Tibial nerve (tissue), 4 donors: ENCODE data around the gene FBXW7. TPM values are rescaled to one million over a fixed set of nuclear protein-coding genes. Genes with fewer than 3 reads are reported as not detected.
A peak's percentile ranks its signal among the peaks of the same experiment; 100 is the strongest.

Experiments
- DNase-seq, 2 donors: peaks; one replicate each; pipeline ENCODE4 v3.0.0-alpha.2; 2019; ENCODE audit warnings: low spot score in 2 of 2
- H3K27ac ChIP-seq, 4 donors: fragments of 200-600 bp; sonication (generic) in 3 of 4; one replicate each; pipeline ENCODE4 v1.5.1; 2017 to 2019; ENCODE audit warnings: mild to moderate bottlenecking in 1 of 4
- H3K27me3 ChIP-seq, 2 donors: fragments of 200-600 bp; sonication (generic) in 1 of 2; one replicate each; pipeline versions ENCODE4 v1.5.1 to v1.6.0; 2017 to 2019
- H3K36me3 ChIP-seq, 3 donors: fragments of 200-600 bp; sonication (generic); one replicate each; pipeline ENCODE4 v1.5.1; 2018 to 2019
- H3K4me1 ChIP-seq, 4 donors: fragments of 200-600 bp; sonication (generic) in 3 of 4; one replicate each; pipeline ENCODE4 v1.5.1; 2017 to 2019
- H3K4me3 ChIP-seq, 4 donors: fragments of 200-600 bp; sonication (generic) in 3 of 4; one replicate each; pipeline ENCODE4 v1.5.1; 2017 to 2019; ENCODE audit warnings: mild to moderate bottlenecking in 1 of 4, moderate library complexity in 1 of 4
- H3K9me3 ChIP-seq, 4 donors: fragments of 200-600 bp; sonication (generic) in 3 of 4; one replicate each; pipeline ENCODE4 v1.5.1; 2017 to 2019
- EP300 ChIP-seq, 2 donors: sonication (generic); formaldehyde crosslinking; IDR thresholded peaks; one replicate each; pipeline ENCODE4 v1.6.1; 2017; ENCODE audit warnings: antibody characterized with exemption in 2 of 2, mild to moderate bottlenecking in 1 of 2
- POLR2A ChIP-seq, 2 donors: fragments of 450-650 bp; IDR thresholded peaks; one replicate each; pipeline ENCODE4 v1.6.1; 2017; ENCODE audit warnings: antibody characterized with exemption in 2 of 2, mild to moderate bottlenecking in 2 of 2, moderate library complexity in 2 of 2
- WGBS, 2 donors: methylation state at CpG; one replicate each; pipeline ENCODE4 v1.1.5; 2018; 5-methylcytosine and 5-hydroxymethylcytosine counted together
- total RNA-seq, 4 donors: library from RNA; depleted of rRNA; stranded (reverse); fragments of >200 nt; gene quantifications; one replicate each; pipeline ENCODE4 v1.1.0, GENCODE V29; 2016
- TF ChIP-seq, protein P1 (sequence below), 5 experiments: fragments of 200-600 bp in 3 of 5; fragments of 450-650 bp in 2 of 5; sonication (generic) in 3 of 5; IDR thresholded peaks; one replicate each; pipeline ENCODE4 v1.5.1; 2016 to 2019; ENCODE audit warnings: antibody characterized with exemption in 5 of 5, mild to moderate bottlenecking in 3 of 5, moderate library complexity in 2 of 5

FBXW7 gene
- total RNA-seq, 4 donors from 2014 or later, result 40.8 to 85.7 (median 62.1) TPM

GRCh38 chr4:152352215-152352614 is 183.7 kb downstream of the FBXW7 start:
- Histone ChIP-seq H3K36me3 (no peaks in the 10 kb centered on the region), H3K27me3 (no peaks in the 10 kb centered on the region), H3K27ac (peak overlapping the region; percentile 21 to 88 (median 77)), H3K4me1 (peaks cover 0 to 51% (median 8%) of the 10 kb centered on the region in 4 donors), H3K9me3 (no peaks in the 10 kb centered on the region), H3K4me3 (peak overlapping the region; percentile 32 to 58 (median 41))
- 15 to 18% methylated on average over 4 of the region's 4 CpGs for WGBS, 2 donors
- DNase-seq, result no peak
- TF ChIP-seq POLR2A (IDR thresholded peaks at IDR 0.05), result no peak
- TF ChIP-seq, protein P1, sequence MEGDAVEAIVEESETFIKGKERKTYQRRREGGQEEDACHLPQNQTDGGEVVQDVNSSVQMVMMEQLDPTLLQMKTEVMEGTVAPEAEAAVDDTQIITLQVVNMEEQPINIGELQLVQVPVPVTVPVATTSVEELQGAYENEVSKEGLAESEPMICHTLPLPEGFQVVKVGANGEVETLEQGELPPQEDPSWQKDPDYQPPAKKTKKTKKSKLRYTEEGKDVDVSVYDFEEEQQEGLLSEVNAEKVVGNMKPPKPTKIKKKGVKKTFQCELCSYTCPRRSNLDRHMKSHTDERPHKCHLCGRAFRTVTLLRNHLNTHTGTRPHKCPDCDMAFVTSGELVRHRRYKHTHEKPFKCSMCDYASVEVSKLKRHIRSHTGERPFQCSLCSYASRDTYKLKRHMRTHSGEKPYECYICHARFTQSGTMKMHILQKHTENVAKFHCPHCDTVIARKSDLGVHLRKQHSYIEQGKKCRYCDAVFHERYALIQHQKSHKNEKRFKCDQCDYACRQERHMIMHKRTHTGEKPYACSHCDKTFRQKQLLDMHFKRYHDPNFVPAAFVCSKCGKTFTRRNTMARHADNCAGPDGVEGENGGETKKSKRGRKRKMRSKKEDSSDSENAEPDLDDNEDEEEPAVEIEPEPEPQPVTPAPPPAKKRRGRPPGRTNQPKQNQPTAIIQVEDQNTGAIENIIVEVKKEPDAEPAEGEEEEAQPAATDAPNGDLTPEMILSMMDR (IDR thresholded peaks at IDR 0.05), result no peak
- TF ChIP-seq EP300 (IDR thresholded peaks at IDR 0.05), result no peak

- Histone ChIP-seq H3K9me3 (no peaks in the 10 kb centered on the region), H3K27ac (no peak overlapping the region), H3K27me3 (no peaks in the 10 kb centered on the region), H3K4me3 (peak overlapping the region in 1 of 4 donors; percentile 58), H3K36me3 (peaks cover 0 to 7% (median 0%) of the 10 kb centered on the region in 3 donors), H3K4me1 (peaks cover 0 to 40% (median 8%) of the 10 kb centered on the region in 4 donors)
- TF ChIP-seq, protein P1 (IDR thresholded peaks at IDR 0.05), result no peak
- TF ChIP-seq EP300 (IDR thresholded peaks at IDR 0.05) (no peak), POLR2A (IDR thresholded peaks at IDR 0.05) (no peak)
- no peak for DNase-seq
- 59 to 64% methylated on average over 2 of the region's 2 CpGs for WGBS, 2 donors
Observed at GRCh38 chr4:152351080-152351479, 184.8 kb downstream of the FBXW7 start.

- TF ChIP-seq, protein P1 (IDR thresholded peaks at IDR 0.05), result peak in 2 of 5 experiments; percentile 18 to 37
- TF ChIP-seq POLR2A (IDR thresholded peaks at IDR 0.05) (no peak), EP300 (IDR thresholded peaks at IDR 0.05) (no peak)
- Histone ChIP-seq H3K9me3 (no peaks in the 10 kb centered on the region), H3K27me3 (no peaks in the 10 kb centered on the region), H3K27ac (no peak overlapping the region), H3K36me3 (peaks cover 0 to 14% (median 0%) of the 10 kb centered on the region in 3 donors), H3K4me1 (peaks cover 0 to 36% (median 8%) of the 10 kb centered on the region in 4 donors), H3K4me3 (no peak overlapping the region)
- WGBS, 2 donors, result 25 to 30% methylated on average over 1 of the region's 1 CpG
- no peak for DNase-seq
Observed at GRCh38 chr4:152348670-152349069, 187.2 kb downstream of the FBXW7 start.

GRCh38 chr4:152346979-152347378 is 188.9 kb downstream of the FBXW7 start:
- 96 to 97% methylated on average over 4 of the region's 4 CpGs for WGBS, 2 donors
- no peak for TF ChIP-seq EP300 (IDR thresholded peaks at IDR 0.05)
- TF ChIP-seq, protein P1 (IDR thresholded peaks at IDR 0.05), result no peak
- TF ChIP-seq POLR2A (IDR thresholded peaks at IDR 0.05), result no peak
- no peak for DNase-seq
- Histone ChIP-seq H3K9me3 (no peaks in the 10 kb centered on the region), H3K27me3 (no peaks in the 10 kb centered on the region), H3K36me3 (peaks cover 0 to 17% (median 0%) of the 10 kb centered on the region in 3 donors), H3K4me3 (no peak overlapping the region), H3K4me1 (peaks cover 0 to 27% (median 6%) of the 10 kb centered on the region in 4 donors), H3K27ac (no peak overlapping the region)

- no peak for DNase-seq
- Histone ChIP-seq H3K36me3 (peaks cover 0 to 18% (median 0%) of the 10 kb centered on the region in 3 donors), H3K4me3 (no peak overlapping the region), H3K9me3 (no peaks in the 10 kb centered on the region), H3K27ac (no peak overlapping the region), H3K4me1 (peaks cover 0 to 22% (median 6%) of the 10 kb centered on the region in 4 donors), H3K27me3 (no peaks in the 10 kb centered on the region)
- TF ChIP-seq, protein P1 (IDR thresholded peaks at IDR 0.05), result no peak
- TF ChIP-seq EP300 (IDR thresholded peaks at IDR 0.05) (no peak), POLR2A (IDR thresholded peaks at IDR 0.05) (no peak)
- 93 to 94% methylated on average over 2 of the region's 2 CpGs for WGBS, 2 donors
Observed at GRCh38 chr4:152346526-152346925, 189.4 kb downstream of the FBXW7 start.
